Neural progenitor cell (in vitro differentiated cells): ENCODE measurements around the gene ABAT.

Experiments used
- CTCF ChIP-seq: fragments of 200-600 bp; sonication (generic); IDR thresholded peaks from 2 replicates; pipeline ENCODE4 v1.5.1; 2017; ENCODE audit warnings: antibody characterized with exemption, mild to moderate bottlenecking
- EZH2 ChIP-seq: fragments of 200-600 bp; sonication (generic); IDR thresholded peaks from 2 replicates; pipeline ENCODE4 v1.6.1; 2017; ENCODE audit warnings: antibody characterized with exemption, mild to moderate bottlenecking, moderate library complexity
- EZH2phosphoT487 ChIP-seq: fragments of 200-600 bp; sonication (generic); IDR thresholded peaks from 2 replicates; pipeline ENCODE4 v1.6.1; 2017; ENCODE audit warnings: antibody characterized with exemption

GRCh38 chr16:8704098-8704497 is 29.7 kb downstream of the ABAT start:
- TF ChIP-seq EZH2 (no peak), CTCF (no peak), EZH2phosphoT487 (no peak)
